PC-3 (cell line): ENCODE data around the gene VIPR2. TPM values are rescaled to one million over a fixed set of nuclear protein-coding genes. Genes with fewer than 3 reads are reported as not detected.

Source experiments
- ATAC-seq: fragments of 200-7000 bp; cut with Tn5 transposase; 2 replicates; pipeline ENCODE4 v1.9.1; 2020; ENCODE audit warnings: mild to moderate bottlenecking, moderate library complexity
- BruUV-seq: library from RNA; stranded (reverse); fragments of 400-500 nt; replicated peaks from 2 replicates; lab custom pipeline; 2021; lab: Mats Ljungman, UMichigan
- CTCF ChIA-PET: fragments of 300-600 bp; sonication (Branson Sonifier 250); formaldehyde crosslinking; loops from one replicate; lab custom pipeline; 2022; ENCODE audit warnings: antibody characterized with exemption; lab: Charles Lee
- POLR2A ChIA-PET: fragments of 300-600 bp; sonication (Branson Sonifier 250); formaldehyde crosslinking; loops from one replicate; lab custom pipeline; 2022; ENCODE audit warnings: antibody characterized with exemption; ENCODE audit not compliant: unreplicated experiment; lab: Charles Lee
- DNase-seq: peaks from one replicate; pipeline ENCODE4 v3.0.0-alpha.2; 2015
- H2AFZ ChIP-seq: fragments of 300-600 bp; sonication (generic); 2 replicates; pipeline ENCODE4 v1.6.0; 2016; ENCODE audit warnings: antibody characterized with exemption, low read length
- H3F3A ChIP-seq: fragments of 300-600 bp; sonication (generic); one replicate; pipeline ENCODE4 v1.6.0; 2017; ENCODE audit warnings: antibody characterized with exemption, low read length, control low read depth, mild to moderate bottlenecking; ENCODE audit not compliant: unreplicated experiment
- H3K27ac ChIP-seq: fragments of 300-600 bp; sonication (generic); 2 replicates; pipeline ENCODE4 v1.5.1; 2016; ENCODE audit warnings: mild to moderate bottlenecking, low read length
- H3K27me3 ChIP-seq: fragments of 300-600 bp; sonication (generic); 2 replicates; pipeline ENCODE4 v1.6.1; 2016; ENCODE audit warnings: low read length, mixed read lengths
- H3K36me3 ChIP-seq: fragments of 300-600 bp; sonication (generic); 2 replicates; pipeline ENCODE4 v1.6.1; 2016; ENCODE audit warnings: low read depth, mixed run types, low read length, mixed read lengths
- H3K4me1 ChIP-seq: fragments of 300-600 bp; sonication (generic); 2 replicates; pipeline ENCODE4 v1.5.1; 2016; ENCODE audit warnings: low read length; ENCODE audit not compliant: insufficient read depth
- H3K4me2 ChIP-seq: fragments of 300-600 bp; sonication (generic); 2 replicates; pipeline ENCODE4 v1.6.0; 2016; ENCODE audit warnings: low read length
- H3K4me3 ChIP-seq: fragments of 300-600 bp; sonication (generic); 2 replicates; pipeline ENCODE4 v1.5.1; 2016; ENCODE audit warnings: mild to moderate bottlenecking, low read length, mixed read lengths
- H3K79me2 ChIP-seq: fragments of 300-600 bp; sonication (generic); 2 replicates; pipeline ENCODE4 v1.6.1; 2017; ENCODE audit warnings: low read length, mixed read lengths
- H3K9ac ChIP-seq: fragments of 300-600 bp; sonication (generic); 2 replicates; pipeline ENCODE4 v1.6.0; 2016; ENCODE audit warnings: mild to moderate bottlenecking, low read length
- H3K9me2 ChIP-seq: fragments of 300-600 bp; sonication (generic); replicated peaks from 2 replicates; pipeline ENCODE4 v1.6.1; 2016; ENCODE audit warnings: mixed run types, low read length, mixed read lengths
- H3K9me3 ChIP-seq: fragments of 300-600 bp; sonication (generic); 2 replicates; pipeline ENCODE4 v1.6.1; 2016; ENCODE audit warnings: low read length, mixed read lengths
- H4K20me1 ChIP-seq: fragments of 300-600 bp; sonication (generic); 2 replicates; pipeline ENCODE4 v1.6.1; 2016; ENCODE audit warnings: low read length, mixed read lengths
- EZH2 ChIP-seq: fragments of 300-600 bp; sonication (generic); IDR thresholded peaks from one replicate; pipeline ENCODE4 v1.6.1; 2017; ENCODE audit warnings: antibody characterized with exemption, mild to moderate bottlenecking, low read length; ENCODE audit not compliant: unreplicated experiment
- EZH2phosphoT487 ChIP-seq: fragments of 300-600 bp; sonication (generic); IDR thresholded peaks from 2 replicates; pipeline ENCODE4 v1.6.1; 2018; ENCODE audit warnings: mild to moderate bottlenecking, antibody characterized with exemption, low read length, borderline replicate concordance
- intact Hi-C: fragments of 100-400 bp; cut with micrococcal nuclease; formaldehyde crosslinking; loops from 2 replicates; pipeline ENCODE4 v1.9.0; 2023
- total RNA-seq: library from RNA; depleted of rRNA; stranded (reverse); fragments of >200 nt; gene quantifications from 2 replicates; pipeline ENCODE4 v1.2.3, GENCODE V29; 2014
- TF ChIP-seq, protein P1 (sequence below): fragments of 300-600 bp; sonication (generic); conservative IDR thresholded peaks from 2 replicates; pipeline ENCODE4 v1.5.1; 2017; ENCODE audit warnings: antibody characterized with exemption, low read depth, mild to moderate bottlenecking, low read length

The VIPR2 gene
- total RNA-seq, 1 experiment from 2014 or later, result not detected

DNA sequence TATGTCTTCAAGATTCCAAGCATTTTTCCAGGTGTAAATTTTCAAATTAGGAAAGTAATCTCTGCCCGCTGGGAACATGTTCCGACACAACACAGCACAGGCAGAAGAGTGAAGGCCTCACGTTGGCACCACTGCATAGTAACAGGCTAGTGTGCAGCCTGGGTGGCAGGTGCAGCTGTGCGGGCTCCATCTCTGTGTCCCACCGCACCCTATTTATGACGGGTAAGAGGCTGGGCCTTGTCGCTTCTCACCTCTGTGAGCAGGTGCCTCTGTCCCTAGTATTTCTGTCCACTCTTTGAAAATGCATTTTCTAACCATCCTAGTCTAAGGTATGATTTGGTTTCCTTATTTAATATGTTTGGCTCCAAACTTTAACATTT, 24.1 kb downstream of the VIPR2 start:
- H4K20me1 ChIP-seq, result no peaks in the 10 kb centered on the region
- no peaks in the 10 kb centered on the region for H3K9me3 ChIP-seq
- H2AFZ ChIP-seq, result no peak overlapping the region
- ChIA-PET POLR2A (no interaction called here), CTCF (no interaction called here)
- H3K27me3 ChIP-seq, result peaks cover 91% of the 10 kb centered on the region
- intact Hi-C loops, result no loop called here
- no peak overlapping the region for H3K4me3 ChIP-seq
- H3F3A ChIP-seq, result no peaks in the 10 kb centered on the region
- no peaks in the 10 kb centered on the region for H3K79me2 ChIP-seq
- DNase-seq (no peak), ATAC-seq (no peak)
- H3K27ac ChIP-seq, result no peak overlapping the region
- no TSS peak for BruUV-seq
- no peaks in the 10 kb centered on the region for H3K9me2 ChIP-seq
- no peaks in the 10 kb centered on the region for H3K4me1 ChIP-seq
- no peak for TF ChIP-seq EZH2
- TF ChIP-seq, protein P1, sequence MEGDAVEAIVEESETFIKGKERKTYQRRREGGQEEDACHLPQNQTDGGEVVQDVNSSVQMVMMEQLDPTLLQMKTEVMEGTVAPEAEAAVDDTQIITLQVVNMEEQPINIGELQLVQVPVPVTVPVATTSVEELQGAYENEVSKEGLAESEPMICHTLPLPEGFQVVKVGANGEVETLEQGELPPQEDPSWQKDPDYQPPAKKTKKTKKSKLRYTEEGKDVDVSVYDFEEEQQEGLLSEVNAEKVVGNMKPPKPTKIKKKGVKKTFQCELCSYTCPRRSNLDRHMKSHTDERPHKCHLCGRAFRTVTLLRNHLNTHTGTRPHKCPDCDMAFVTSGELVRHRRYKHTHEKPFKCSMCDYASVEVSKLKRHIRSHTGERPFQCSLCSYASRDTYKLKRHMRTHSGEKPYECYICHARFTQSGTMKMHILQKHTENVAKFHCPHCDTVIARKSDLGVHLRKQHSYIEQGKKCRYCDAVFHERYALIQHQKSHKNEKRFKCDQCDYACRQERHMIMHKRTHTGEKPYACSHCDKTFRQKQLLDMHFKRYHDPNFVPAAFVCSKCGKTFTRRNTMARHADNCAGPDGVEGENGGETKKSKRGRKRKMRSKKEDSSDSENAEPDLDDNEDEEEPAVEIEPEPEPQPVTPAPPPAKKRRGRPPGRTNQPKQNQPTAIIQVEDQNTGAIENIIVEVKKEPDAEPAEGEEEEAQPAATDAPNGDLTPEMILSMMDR, result no peak
- no peak for TF ChIP-seq EZH2phosphoT487
- no peak overlapping the region for H3K4me2 ChIP-seq
- no peaks in the 10 kb centered on the region for H3K36me3 ChIP-seq
- no peak overlapping the region for H3K9ac ChIP-seq

GRCh38 chr7:159119851-159120539, 24.7 kb downstream of the VIPR2 start:
- Histone ChIP-seq H4K20me1 (no peaks in the 10 kb centered on the region), H3K4me2 (no peak overlapping the region), H3K4me1 (no peaks in the 10 kb centered on the region), H3K79me2 (no peaks in the 10 kb centered on the region), H3K4me3 (no peak overlapping the region), H3K36me3 (no peaks in the 10 kb centered on the region), H3K9me2 (no peaks in the 10 kb centered on the region), H3K9ac (no peak overlapping the region), H3K27me3 (peaks cover 91% of the 10 kb centered on the region), H3K27ac (no peak overlapping the region), H2AFZ (no peak overlapping the region), H3F3A (no peaks in the 10 kb centered on the region), H3K9me3 (no peaks in the 10 kb centered on the region)
- ChIA-PET POLR2A (no interaction called here), CTCF (no interaction called here)
- intact Hi-C loops, result no loop called here
- DNase-seq (no peak), ATAC-seq (no peak)
- TF ChIP-seq EZH2, result no peak
- no peak for TF ChIP-seq EZH2phosphoT487
- TF ChIP-seq, protein P1, result no peak
- no TSS peak for BruUV-seq

- POLR2A ChIA-PET, result no interaction called here
- H3K79me2 ChIP-seq, result no peaks in the 10 kb centered on the region
- no peak overlapping the region for H3K9ac ChIP-seq
- H4K20me1 ChIP-seq, result no peaks in the 10 kb centered on the region
- H3K27ac ChIP-seq, result no peak overlapping the region
- H3K27me3 ChIP-seq, result peaks cover 91% of the 10 kb centered on the region
- H2AFZ ChIP-seq, result no peak overlapping the region
- no TSS peak for BruUV-seq
- H3K9me3 ChIP-seq, result no peaks in the 10 kb centered on the region
- intact Hi-C loops, result no loop called here
- ATAC-seq (no peak), DNase-seq (no peak)
- CTCF ChIA-PET, result no interaction called here
- H3K36me3 ChIP-seq, result no peaks in the 10 kb centered on the region
- no peak overlapping the region for H3K4me3 ChIP-seq
- H3K4me2 ChIP-seq, result no peak overlapping the region
- no peak for TF ChIP-seq EZH2
- no peak for TF ChIP-seq EZH2phosphoT487
- TF ChIP-seq, protein P1, result no peak
- H3K4me1 ChIP-seq, result no peaks in the 10 kb centered on the region
- no peaks in the 10 kb centered on the region for H3K9me2 ChIP-seq
- no peaks in the 10 kb centered on the region for H3F3A ChIP-seq
Observed at GRCh38 chr7:159119026-159119741, 25.5 kb downstream of the VIPR2 start.
